PC-3 (cell line): ENCODE results near the gene TMEM238L.

ENCODE experiments used
- EZH2 ChIP-seq: fragments of 300-600 bp; sonication (generic); IDR thresholded peaks from one replicate; pipeline ENCODE4 v1.6.1; 2017; ENCODE audit warnings: antibody characterized with exemption, mild to moderate bottlenecking, low read length; ENCODE audit not compliant: unreplicated experiment
- EZH2phosphoT487 ChIP-seq: fragments of 300-600 bp; sonication (generic); IDR thresholded peaks from 2 replicates; pipeline ENCODE4 v1.6.1; 2018; ENCODE audit warnings: mild to moderate bottlenecking, antibody characterized with exemption, low read length, borderline replicate concordance
- TF ChIP-seq, protein P1 (sequence below): fragments of 300-600 bp; sonication (generic); conservative IDR thresholded peaks from 2 replicates; pipeline ENCODE4 v1.5.1; 2017; ENCODE audit warnings: antibody characterized with exemption, low read depth, mild to moderate bottlenecking, low read length

GRCh38 chr17:10768750-10769251 is 35.1 kb downstream of the TMEM238L start:
- TF ChIP-seq EZH2phosphoT487 (no peak), EZH2 (no peak)
- TF ChIP-seq, protein P1, sequence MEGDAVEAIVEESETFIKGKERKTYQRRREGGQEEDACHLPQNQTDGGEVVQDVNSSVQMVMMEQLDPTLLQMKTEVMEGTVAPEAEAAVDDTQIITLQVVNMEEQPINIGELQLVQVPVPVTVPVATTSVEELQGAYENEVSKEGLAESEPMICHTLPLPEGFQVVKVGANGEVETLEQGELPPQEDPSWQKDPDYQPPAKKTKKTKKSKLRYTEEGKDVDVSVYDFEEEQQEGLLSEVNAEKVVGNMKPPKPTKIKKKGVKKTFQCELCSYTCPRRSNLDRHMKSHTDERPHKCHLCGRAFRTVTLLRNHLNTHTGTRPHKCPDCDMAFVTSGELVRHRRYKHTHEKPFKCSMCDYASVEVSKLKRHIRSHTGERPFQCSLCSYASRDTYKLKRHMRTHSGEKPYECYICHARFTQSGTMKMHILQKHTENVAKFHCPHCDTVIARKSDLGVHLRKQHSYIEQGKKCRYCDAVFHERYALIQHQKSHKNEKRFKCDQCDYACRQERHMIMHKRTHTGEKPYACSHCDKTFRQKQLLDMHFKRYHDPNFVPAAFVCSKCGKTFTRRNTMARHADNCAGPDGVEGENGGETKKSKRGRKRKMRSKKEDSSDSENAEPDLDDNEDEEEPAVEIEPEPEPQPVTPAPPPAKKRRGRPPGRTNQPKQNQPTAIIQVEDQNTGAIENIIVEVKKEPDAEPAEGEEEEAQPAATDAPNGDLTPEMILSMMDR, result no peak
